ENCODE data around the gene SFMBT2. TPM values are rescaled to one million over a fixed set of nuclear protein-coding genes. Genes with fewer than 3 reads are reported as not detected.

Gene SFMBT2
- total RNA-seq, 2 experiments from 2014 or later = 63.1 to 63.2 TPM

DNA sequence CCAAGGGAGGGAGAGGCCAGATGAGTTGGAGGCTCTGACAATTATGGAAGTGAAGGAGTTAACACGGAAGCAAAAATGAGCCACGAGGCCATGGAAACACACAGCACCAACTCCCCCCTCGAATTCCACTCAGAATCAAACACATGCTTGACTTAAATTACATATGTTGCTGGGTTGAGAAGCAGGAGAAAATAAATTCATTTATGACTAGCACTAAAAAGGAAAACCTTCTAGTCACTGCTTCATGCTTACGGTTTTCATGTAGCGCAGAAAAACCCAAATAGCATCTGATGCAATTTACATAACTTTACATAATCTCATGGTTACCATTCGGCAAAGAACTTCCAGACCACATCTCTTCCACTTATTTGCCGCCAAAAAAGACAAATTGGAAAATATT, 51.5 kb downstream of the SFMBT2 start:
- Mint-ChIP-seq H3K36me3 (ENCODE audit: low read depth) (peaks cover 83% of the 10 kb centered on the region), H3K27ac (no peak overlapping the region), H3K4me1 (ENCODE audit: low read depth) (peaks cover 11% of the 10 kb centered on the region), H3K4me3 (no peak overlapping the region), H3K9me3 (ENCODE audit: insufficient read depth) (peaks cover 16% of the 10 kb centered on the region), H3K27me3 (ENCODE audit: low read depth) (no peaks in the 10 kb centered on the region)
- POLR2A ChIA-PET = no interaction called here
- DNase-seq = no peak
- CTCF ChIA-PET = no interaction called here
- no peak for ATAC-seq

DNA sequence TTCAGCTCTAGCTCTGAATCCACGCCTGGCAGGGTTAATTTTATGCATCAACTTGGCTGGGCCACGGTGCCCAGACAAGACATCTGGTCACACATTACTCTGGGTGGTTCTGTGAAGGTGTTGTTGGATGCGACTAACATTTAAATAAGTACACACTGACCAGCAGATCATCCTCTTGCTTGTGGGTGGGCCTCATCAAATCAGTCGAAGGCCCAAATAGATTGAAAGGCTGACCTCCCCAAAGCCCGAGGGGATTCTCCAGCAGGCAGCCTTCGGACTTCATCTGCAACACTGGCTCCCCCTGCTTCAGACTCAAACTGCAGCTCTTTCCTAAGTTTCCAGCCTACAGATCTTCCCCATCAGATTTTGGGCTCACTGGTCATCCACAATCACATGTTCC, 53.6 kb downstream of the SFMBT2 start:
- ChIA-PET POLR2A (no interaction called here), CTCF (no interaction called here)
- no peaks in the 10 kb centered on the region for H3K27me3 Mint-ChIP-seq (ENCODE audit: low read depth)
- H3K4me3 Mint-ChIP-seq = no peak overlapping the region
- H3K36me3 Mint-ChIP-seq (ENCODE audit: low read depth) = peaks cover 66% of the 10 kb centered on the region
- no peak overlapping the region for H3K27ac Mint-ChIP-seq
- ATAC-seq = no peak
- DNase-seq = no peak
- peaks cover 5% of the 10 kb centered on the region for H3K4me1 Mint-ChIP-seq (ENCODE audit: low read depth)
- peaks cover 6% of the 10 kb centered on the region for H3K9me3 Mint-ChIP-seq (ENCODE audit: insufficient read depth)

DNA sequence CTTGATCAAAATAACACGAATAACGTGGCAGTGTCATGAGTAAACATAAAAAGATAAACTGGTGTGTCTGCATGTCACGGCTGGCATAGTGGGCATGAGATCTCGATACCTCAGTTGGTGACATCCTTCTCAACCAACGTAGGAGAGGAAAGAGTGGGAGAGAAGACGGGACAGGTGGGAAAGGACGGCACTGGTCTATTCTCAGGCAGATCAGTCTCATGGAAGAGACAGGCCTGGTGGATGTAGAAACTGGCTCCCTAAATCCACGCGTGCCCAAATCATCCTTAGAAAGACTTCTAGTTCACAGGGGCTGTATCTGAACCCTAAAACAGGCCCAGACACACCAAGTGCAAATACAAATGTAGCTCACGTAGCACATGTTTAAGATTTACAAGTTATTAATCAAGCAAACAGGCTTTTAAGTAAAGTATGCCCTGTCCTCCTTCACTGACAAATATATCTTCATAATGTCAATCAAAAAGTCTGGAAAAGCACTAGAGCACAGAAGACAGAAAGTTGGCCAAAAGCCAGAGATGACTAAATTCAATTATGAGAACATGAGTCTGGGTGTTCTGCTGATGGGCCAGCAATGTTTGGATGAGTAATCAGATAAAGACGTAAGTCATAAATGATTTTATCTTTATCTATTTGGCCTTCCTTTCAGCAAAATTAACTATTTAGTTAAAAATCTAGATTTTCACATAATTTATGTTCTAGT, 56.3 kb downstream of the SFMBT2 start:
- DNase-seq (no peak), ATAC-seq (no peak)
- H3K4me3 Mint-ChIP-seq = no peak overlapping the region
- peaks cover 67% of the 10 kb centered on the region for H3K36me3 Mint-ChIP-seq (ENCODE audit: low read depth)
- peaks cover 7% of the 10 kb centered on the region for H3K4me1 Mint-ChIP-seq (ENCODE audit: low read depth)
- H3K27ac Mint-ChIP-seq = peak overlapping the region; percentile 14
- CTCF ChIA-PET = no interaction called here
- POLR2A ChIA-PET = no interaction called here
- H3K9me3 Mint-ChIP-seq (ENCODE audit: insufficient read depth) = peaks cover 6% of the 10 kb centered on the region
- H3K27me3 Mint-ChIP-seq (ENCODE audit: low read depth) = no peaks in the 10 kb centered on the region

DNA sequence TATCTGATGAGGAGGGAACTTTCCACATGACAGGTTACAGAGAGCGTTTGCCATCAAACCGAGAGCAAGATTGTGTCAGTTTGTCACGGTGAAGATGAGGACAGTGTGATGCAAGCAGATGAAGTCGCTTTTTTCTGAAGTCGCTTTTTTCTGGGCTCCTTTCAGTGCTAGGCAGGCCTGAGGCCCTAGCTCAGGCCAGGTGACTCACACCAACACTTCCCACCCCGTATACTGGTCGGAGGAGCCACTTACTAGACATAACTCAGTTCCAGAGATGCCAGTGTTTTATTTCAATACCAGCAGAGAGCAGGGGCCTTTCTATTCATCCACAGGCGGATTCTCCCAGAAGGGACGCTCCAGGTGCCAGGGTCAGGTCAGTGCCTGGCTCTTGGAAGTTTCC, 58.9 kb downstream of the SFMBT2 start:
- Mint-ChIP-seq H3K36me3 (ENCODE audit: low read depth) (peaks cover 57% of the 10 kb centered on the region), H3K9me3 (ENCODE audit: insufficient read depth) (no peaks in the 10 kb centered on the region), H3K27ac (no peak overlapping the region), H3K4me1 (ENCODE audit: low read depth) (peaks cover 7% of the 10 kb centered on the region), H3K4me3 (no peak overlapping the region), H3K27me3 (ENCODE audit: low read depth) (no peaks in the 10 kb centered on the region)
- CTCF ChIA-PET = no interaction called here
- DNase-seq (no peak), ATAC-seq (no peak)
- POLR2A ChIA-PET = no interaction called here

DNA sequence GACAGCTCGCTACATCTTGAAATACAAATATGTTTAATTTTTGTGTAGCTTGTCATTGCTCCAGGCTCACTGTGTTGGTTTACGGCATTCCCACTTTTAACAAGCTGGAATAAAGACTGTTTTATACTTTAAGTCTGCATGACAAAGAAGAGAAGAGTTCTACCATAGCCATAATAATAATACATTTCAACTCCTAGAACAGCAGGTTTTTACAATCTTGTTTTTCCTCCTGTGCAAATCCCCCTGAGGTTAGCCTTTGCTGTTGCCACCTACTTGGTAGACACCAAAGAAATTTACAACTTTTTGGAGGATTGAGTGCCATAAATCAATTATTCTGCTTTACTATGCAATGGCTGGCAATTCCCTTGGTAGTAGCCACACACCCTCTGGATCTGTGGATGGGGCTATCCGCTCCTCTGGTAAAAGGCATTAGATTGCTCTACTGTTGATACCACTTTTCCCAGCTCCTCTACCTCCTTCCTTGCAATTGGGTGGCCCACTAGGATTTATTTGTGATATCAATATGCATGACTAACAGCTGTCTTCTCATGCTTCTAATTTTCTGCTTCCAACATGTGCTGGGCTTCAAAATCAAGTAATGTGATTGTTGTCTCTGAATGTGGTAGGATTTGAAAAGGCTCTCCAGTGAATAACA, 60.2 kb downstream of the SFMBT2 start:
- H3K27me3 Mint-ChIP-seq (ENCODE audit: low read depth) = no peaks in the 10 kb centered on the region
- H3K9me3 Mint-ChIP-seq (ENCODE audit: insufficient read depth) = no peaks in the 10 kb centered on the region
- POLR2A ChIA-PET = no interaction called here
- H3K27ac Mint-ChIP-seq = no peak overlapping the region
- ATAC-seq (no peak), DNase-seq (no peak)
- CTCF ChIA-PET = no interaction called here
- H3K36me3 Mint-ChIP-seq (ENCODE audit: low read depth) = peaks cover 56% of the 10 kb centered on the region
- H3K4me3 Mint-ChIP-seq = no peak overlapping the region
- H3K4me1 Mint-ChIP-seq (ENCODE audit: low read depth) = peaks cover 7% of the 10 kb centered on the region

DNA sequence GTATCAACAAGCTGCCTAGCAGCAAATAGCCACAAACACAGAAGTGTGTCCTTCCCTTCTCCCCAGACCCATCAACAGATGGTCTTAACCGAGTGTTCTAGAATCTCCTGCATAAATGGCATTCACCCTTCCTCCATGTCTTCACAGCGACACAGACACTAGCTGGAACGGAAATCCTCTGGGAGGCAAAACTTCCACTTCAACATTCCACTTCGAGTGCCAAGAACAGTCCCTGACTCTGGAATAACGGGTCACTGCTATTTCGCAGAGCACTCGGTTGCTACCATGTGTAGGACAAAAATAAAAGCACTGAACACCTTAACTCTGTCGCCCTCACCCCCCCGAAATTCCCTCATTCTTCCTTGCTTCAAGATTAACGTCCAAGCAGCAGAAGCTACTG, 65.1 kb downstream of the SFMBT2 start:
- no peak for ATAC-seq
- no peak overlapping the region for H3K27ac Mint-ChIP-seq
- H3K4me1 Mint-ChIP-seq (ENCODE audit: low read depth) = peaks cover 10% of the 10 kb centered on the region

DNA sequence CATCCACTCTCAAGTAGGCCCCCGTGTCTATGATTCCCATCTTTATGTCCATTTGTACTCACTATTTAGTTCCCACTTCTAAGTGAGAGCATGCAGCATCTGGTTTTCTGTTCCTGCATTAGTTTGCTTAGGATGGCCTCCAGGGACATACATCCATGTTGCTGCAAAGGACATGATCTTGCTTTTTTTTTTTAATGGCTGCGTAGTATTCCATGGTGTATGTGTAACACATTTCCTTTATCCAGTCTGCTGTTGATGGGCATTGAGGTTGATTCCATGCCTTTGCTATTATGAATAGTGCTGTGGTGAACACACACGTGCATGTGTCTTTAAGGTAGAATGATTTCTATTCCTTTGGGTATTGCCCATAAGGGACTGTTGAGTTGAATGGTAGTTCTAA, 67.8 kb downstream of the SFMBT2 start:
- Mint-ChIP-seq H3K4me1 (ENCODE audit: low read depth) (peaks cover 32% of the 10 kb centered on the region), H3K27me3 (ENCODE audit: low read depth) (no peaks in the 10 kb centered on the region), H3K9me3 (ENCODE audit: insufficient read depth) (no peaks in the 10 kb centered on the region), H3K36me3 (ENCODE audit: low read depth) (peaks cover 65% of the 10 kb centered on the region), H3K4me3 (no peak overlapping the region), H3K27ac (no peak overlapping the region)
- ATAC-seq = no peak
- CTCF ChIA-PET = no interaction called here
- POLR2A ChIA-PET = no interaction called here
- DNase-seq = no peak

More for the DNA sequence above, 65.1 kb downstream of the SFMBT2 start:
- no peak for DNase-seq
- POLR2A ChIA-PET = no interaction called here
- H3K9me3 Mint-ChIP-seq (ENCODE audit: insufficient read depth) = no peaks in the 10 kb centered on the region
- no peak overlapping the region for H3K4me3 Mint-ChIP-seq
- H3K27me3 Mint-ChIP-seq (ENCODE audit: low read depth) = no peaks in the 10 kb centered on the region
- CTCF ChIA-PET = no interaction called here
- peaks cover 67% of the 10 kb centered on the region for H3K36me3 Mint-ChIP-seq (ENCODE audit: low read depth)

DNA sequence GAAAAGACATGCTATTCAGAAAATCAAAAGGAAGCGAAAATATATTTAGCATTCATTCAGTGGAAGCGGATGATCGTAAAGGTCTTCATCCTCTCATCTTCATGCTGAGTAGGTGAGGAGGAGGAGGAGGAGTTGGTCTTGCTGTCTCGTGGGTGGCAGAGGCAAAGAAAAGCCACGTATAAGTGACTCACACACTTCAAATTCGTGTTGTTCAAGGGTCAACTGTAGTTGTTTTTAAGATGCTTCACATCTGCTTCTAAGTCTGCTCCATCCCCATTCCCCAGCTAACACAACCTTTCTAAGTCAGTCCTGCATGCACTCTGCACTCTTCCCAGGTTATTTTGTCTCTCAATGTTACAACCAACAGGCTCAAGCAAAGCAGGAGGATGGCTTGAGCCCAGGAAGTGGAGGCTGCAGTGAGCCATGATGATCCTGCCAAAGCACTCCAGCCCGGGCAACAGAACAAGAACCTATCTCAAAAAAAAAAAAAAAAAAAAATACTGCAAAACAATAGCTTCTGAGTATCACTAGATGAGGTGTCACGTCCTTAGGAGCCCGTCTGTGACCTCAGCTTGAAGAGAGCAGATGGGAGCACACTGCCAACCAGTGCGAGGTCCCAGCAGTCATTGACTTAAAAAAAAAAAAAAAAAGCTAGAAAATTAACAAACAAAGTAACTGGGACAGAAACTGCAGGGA, 70.5 kb downstream of the SFMBT2 start:
- no peak overlapping the region for H3K4me3 Mint-ChIP-seq
- H3K4me1 Mint-ChIP-seq (ENCODE audit: low read depth) = peaks cover 46% of the 10 kb centered on the region
- H3K36me3 Mint-ChIP-seq (ENCODE audit: low read depth) = peaks cover 74% of the 10 kb centered on the region
- no peak for DNase-seq
- peak overlapping the region; percentile 67 for H3K27ac Mint-ChIP-seq
- ChIA-PET POLR2A (no interaction called here), CTCF (no interaction called here)
- H3K9me3 Mint-ChIP-seq (ENCODE audit: insufficient read depth) = no peaks in the 10 kb centered on the region
- no peak for ATAC-seq
- no peaks in the 10 kb centered on the region for H3K27me3 Mint-ChIP-seq (ENCODE audit: low read depth)

DNA sequence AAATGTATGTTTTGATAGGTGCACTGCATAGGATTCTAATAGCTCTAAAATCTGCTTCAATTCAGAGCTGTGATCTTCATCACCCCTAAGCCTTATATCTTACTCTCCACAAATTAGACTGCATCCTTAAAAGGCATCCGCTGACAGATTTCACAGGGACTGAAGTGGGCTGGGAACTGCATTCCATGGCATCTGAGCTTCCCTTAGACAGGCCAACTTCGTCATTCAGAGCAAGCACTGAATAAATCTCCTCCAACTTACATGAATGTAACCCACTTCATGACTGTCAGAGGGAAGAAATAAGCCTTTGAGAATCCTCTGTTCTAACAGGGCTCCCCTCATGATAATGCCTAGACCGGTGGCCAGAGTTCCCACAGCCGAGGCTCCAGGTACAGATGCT, 71.3 kb downstream of the SFMBT2 start:
- Mint-ChIP-seq H3K27me3 (ENCODE audit: low read depth) (no peaks in the 10 kb centered on the region), H3K4me1 (ENCODE audit: low read depth) (peaks cover 46% of the 10 kb centered on the region), H3K9me3 (ENCODE audit: insufficient read depth) (no peaks in the 10 kb centered on the region), H3K36me3 (ENCODE audit: low read depth) (peaks cover 79% of the 10 kb centered on the region), H3K4me3 (no peak overlapping the region), H3K27ac (no peak overlapping the region)
- DNase-seq (no peak), ATAC-seq (no peak)
- POLR2A ChIA-PET = no interaction called here
- CTCF ChIA-PET = interaction anchor here (0.8 kb wide), 1 partner anchor 91 kb away, joined by 3 read pairs; no protein-coding TSS in a partner anchor

DNA sequence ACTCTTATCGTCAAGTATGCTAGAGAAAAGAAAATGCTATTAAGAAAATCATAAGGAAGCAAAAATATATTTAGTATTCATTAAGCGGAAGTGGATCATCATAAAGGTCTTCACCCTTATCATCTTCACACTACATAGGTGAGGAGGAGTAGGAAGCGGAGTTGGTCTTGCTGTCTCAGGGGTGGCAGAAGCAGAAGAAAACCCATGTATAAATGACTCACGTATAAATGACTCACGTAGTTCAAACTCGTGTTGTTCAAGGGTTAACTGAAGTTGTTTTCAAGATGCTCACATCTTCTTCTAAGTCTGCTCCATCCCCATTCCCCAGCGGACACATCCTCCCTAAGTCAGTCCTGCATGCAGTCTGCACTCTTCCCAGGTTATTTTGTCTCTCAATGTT, 72.4 kb downstream of the SFMBT2 start:
- no peak for DNase-seq
- Mint-ChIP-seq H3K27ac (no peak overlapping the region), H3K36me3 (ENCODE audit: low read depth) (peaks cover 78% of the 10 kb centered on the region)

DNA sequence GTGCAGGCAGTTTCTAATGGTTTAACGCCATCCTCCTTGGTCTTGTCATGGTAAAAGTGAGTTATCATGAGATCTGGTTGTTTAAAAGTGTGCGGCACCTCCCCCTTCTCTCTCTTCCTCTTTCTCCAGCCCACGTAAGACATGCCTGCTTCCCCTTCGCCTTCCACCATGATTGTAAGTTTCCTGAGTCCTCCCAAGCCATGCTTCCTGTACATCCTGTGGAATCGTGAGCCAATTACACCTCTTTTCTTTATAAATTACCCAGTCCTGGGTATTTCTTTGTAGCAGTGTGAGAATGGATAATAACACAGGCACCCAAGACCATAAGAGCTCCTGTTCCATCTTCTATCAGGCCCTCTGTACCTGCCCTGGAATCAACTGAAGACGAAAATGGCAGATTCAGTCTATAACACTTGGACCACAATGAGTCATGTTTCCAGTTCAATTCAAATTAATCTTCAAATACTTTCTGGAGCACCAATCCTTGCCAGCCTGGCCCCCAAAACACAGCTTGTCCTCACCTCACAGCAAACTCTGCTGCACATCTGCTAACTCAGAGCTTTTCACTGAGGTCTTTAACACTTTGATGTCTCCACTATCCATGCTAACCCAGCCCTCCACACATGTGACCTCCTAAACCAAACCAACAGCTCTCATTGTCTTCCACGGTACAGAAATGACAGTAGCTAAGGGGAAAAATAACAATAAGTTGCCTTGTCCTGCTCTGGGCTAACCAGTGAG, 73.2 kb downstream of the SFMBT2 start:
- Mint-ChIP-seq H3K27ac (peak overlapping the region; percentile 26), H3K4me3 (no peak overlapping the region), H3K9me3 (ENCODE audit: insufficient read depth) (no peaks in the 10 kb centered on the region), H3K27me3 (ENCODE audit: low read depth) (no peaks in the 10 kb centered on the region), H3K4me1 (ENCODE audit: low read depth) (peaks cover 51% of the 10 kb centered on the region), H3K36me3 (ENCODE audit: low read depth) (peaks cover 75% of the 10 kb centered on the region)
- no peak for DNase-seq
- ATAC-seq = no peak
- ChIA-PET CTCF (no interaction called here), POLR2A (no interaction called here)

More for the DNA sequence above, 72.4 kb downstream of the SFMBT2 start:
- ATAC-seq = no peak
- H3K27me3 Mint-ChIP-seq (ENCODE audit: low read depth) = no peaks in the 10 kb centered on the region
- POLR2A ChIA-PET = no interaction called here
- CTCF ChIA-PET = no interaction called here
- peaks cover 49% of the 10 kb centered on the region for H3K4me1 Mint-ChIP-seq (ENCODE audit: low read depth)
- no peaks in the 10 kb centered on the region for H3K9me3 Mint-ChIP-seq (ENCODE audit: insufficient read depth)
- no peak overlapping the region for H3K4me3 Mint-ChIP-seq

DNA sequence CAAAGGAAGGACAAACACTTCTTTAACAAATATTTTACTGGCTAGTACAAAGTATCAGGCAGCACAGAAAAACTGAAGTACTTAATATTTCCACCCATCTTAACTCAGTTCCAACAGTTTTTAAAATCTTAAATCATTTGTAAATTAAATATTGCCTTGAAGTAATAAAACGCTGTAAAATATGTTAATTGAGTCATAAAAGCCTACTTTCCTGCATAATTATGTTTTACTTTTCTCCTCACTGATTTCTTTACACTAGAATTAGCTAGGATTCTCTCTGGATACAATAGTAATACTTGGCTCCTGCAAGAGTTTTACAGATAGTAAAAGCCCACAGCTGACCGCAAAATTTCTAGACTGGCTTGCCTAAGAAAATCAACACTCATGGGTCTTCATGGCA, 74.9 kb downstream of the SFMBT2 start:
- ATAC-seq = no peak
- no peak for DNase-seq
- H3K27me3 Mint-ChIP-seq (ENCODE audit: low read depth) = no peaks in the 10 kb centered on the region
- ChIA-PET CTCF (no interaction called here), POLR2A (no interaction called here)
- no peak overlapping the region for H3K4me3 Mint-ChIP-seq
- no peak overlapping the region for H3K27ac Mint-ChIP-seq
- H3K4me1 Mint-ChIP-seq (ENCODE audit: low read depth) = peaks cover 53% of the 10 kb centered on the region
- peaks cover 77% of the 10 kb centered on the region for H3K36me3 Mint-ChIP-seq (ENCODE audit: low read depth)
- no peaks in the 10 kb centered on the region for H3K9me3 Mint-ChIP-seq (ENCODE audit: insufficient read depth)

Data from activated CD8-positive, alpha-beta T cell treated with anti-CD3 and anti-CD28 coated beads, Interleukin-2, amount 10 ng/mL, durations not matched to agents 7 days and 5 days (primary cell).